HG03159 (cell line): ENCODE measurements around the gene KRTAP6-1.

ENCODE experiments used
- ATAC-seq: cut with Tn5 transposase; IDR thresholded peaks from one replicate; pipeline ENCODE4 v1.9.1; 2021; ENCODE audit warnings: mild to moderate bottlenecking, moderate library complexity; ENCODE audit not compliant: unreplicated experiment

The KRTAP6-1 gene

DNA sequence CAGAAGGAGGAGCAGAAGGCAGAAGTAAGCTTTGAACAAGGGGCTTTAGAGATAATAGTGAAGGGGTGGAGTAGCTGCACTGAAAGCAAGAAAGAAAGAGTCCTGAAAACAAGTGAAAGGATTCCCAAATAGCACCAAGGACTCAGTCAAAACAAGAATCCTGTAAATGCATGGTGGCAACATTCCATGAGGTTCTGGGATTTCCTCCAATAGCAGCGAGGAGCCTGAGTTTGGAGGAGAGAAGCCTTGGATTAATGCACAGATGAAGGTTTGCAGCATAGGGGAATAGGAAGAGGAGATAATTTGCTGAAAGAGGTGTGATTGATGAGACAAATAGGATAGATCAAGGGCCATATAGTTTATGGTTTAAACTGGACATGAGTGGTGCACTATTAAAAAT is 34.4 kb downstream of the KRTAP6-1 start:
- ATAC-seq, result no peak

DNA sequence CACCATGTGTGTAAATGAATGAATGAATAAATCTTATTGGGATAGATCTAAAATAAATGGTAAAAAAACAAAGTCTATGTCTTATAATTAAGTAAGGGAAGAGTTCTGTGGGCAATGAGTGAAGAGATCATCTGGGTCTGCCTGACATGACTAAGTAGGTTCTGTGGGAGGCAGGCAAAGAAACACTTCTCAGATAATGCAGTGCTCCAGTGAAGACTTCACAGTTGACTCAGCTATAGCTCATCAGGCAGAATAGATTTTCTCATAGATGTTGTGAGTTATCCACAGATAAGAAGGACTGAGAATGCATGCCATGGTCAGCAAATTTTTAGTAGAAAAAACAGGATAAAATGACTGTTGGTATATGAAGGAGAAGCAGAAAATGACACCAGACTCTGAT is 36.0 kb downstream of the KRTAP6-1 start:
- ATAC-seq, result no peak

DNA sequence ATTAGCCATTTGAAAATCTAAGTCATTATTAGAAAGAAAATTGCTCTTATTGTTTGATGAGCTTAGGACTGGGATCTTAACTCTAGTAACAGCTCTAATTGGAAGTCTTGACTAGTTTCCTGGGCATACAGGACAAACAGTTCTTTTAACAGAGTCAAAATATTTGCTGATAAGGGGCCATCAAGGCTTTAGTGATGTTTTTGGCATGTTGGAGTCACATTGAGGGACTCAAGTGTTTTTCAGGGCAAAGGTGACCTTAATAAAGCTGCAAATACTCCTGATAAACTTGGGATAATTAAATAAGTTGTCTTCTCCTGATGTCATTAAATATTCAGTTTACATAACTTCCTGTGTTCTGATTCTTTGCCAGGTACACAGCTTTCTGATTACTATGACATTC is 46.1 kb downstream of the KRTAP6-1 start:
- ATAC-seq, result no peak

DNA sequence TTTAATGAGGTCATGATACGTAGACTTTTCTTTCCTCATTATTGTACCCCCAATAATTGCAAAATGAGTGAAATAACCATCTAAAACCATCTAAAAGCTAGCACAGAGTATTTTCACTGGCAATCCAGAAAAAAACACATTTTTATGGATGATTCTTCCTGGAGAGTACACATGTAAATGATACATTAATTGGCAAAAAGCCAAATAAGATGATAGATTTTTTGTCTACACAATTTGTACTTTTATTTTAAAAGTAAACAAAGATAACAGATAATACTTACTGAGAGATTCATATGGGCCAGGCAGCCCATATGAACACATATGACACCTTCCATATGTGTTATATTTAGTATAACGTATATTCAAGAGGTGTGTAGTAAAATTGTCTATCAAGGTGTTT is 50.1 kb downstream of the KRTAP6-1 start:
- ATAC-seq, result no peak
